ENCODE measurements around the gene TSHZ1. TPM values are rescaled to one million over a fixed set of nuclear protein-coding genes. Genes with fewer than 3 reads are reported as not detected.
A peak's percentile ranks its signal among the peaks of the same experiment; 100 is the strongest.

The TSHZ1 gene
- total and polyA plus RNA-seq, 2 donors from 2014 or later = 7.0 to 31.3 TPM

DNA sequence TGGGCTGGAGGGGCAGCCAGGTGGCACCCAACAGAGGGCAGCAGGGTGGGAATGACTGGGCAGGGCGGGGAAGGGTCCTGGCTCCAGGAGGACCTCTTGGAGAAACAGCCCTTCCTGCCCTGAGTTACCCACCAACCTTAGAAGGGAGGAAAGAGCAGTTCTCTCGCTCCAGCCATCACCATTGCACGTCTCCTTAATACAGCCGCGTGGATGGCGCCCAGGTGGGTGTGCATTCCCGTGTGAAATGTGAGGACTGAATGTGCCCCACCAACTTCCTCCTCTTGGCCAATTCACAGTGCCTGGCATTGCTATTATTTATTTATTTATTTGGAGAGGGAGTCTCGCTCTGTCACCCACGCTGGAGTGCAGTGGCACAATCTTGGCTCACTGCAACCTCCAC is 109.9 kb downstream of the TSHZ1 start:
- intact Hi-C loops (cut with DNase I) = no loop called here
- no peaks in the 10 kb centered on the region for H3K27me3 ChIP-seq (ENCODE audit: control insufficient read depth, insufficient read depth, low read length)
- H3K36me3 ChIP-seq (ENCODE audit: control insufficient read depth in 2 of 3, insufficient read depth in 3 of 3, low read length in 3 of 3) = no peaks in the 10 kb centered on the region
- no peaks in the 10 kb centered on the region for H3K4me1 ChIP-seq (ENCODE audit: control insufficient read depth in 2 of 3, insufficient read depth in 2 of 3, low read depth in 1 of 3, low read length in 3 of 3)
- TF ChIP-seq, protein P1, sequence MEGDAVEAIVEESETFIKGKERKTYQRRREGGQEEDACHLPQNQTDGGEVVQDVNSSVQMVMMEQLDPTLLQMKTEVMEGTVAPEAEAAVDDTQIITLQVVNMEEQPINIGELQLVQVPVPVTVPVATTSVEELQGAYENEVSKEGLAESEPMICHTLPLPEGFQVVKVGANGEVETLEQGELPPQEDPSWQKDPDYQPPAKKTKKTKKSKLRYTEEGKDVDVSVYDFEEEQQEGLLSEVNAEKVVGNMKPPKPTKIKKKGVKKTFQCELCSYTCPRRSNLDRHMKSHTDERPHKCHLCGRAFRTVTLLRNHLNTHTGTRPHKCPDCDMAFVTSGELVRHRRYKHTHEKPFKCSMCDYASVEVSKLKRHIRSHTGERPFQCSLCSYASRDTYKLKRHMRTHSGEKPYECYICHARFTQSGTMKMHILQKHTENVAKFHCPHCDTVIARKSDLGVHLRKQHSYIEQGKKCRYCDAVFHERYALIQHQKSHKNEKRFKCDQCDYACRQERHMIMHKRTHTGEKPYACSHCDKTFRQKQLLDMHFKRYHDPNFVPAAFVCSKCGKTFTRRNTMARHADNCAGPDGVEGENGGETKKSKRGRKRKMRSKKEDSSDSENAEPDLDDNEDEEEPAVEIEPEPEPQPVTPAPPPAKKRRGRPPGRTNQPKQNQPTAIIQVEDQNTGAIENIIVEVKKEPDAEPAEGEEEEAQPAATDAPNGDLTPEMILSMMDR (IDR thresholded peaks at IDR 0.05; ENCODE audit: borderline replicate concordance, extremely low read depth, insufficient read depth) = no peak
- DNase-seq = no peak
- no peak overlapping the region for H3K27ac ChIP-seq (ENCODE audit: low read depth in 2 of 2, low read length in 2 of 2)
- H3K9ac ChIP-seq (ENCODE audit: low read length in 3 of 3) = no peak overlapping the region
- no peak for FAIRE-seq
- H3K9me3 ChIP-seq (ENCODE audit: control insufficient read depth in 2 of 3, insufficient read depth in 1 of 3, low read length in 3 of 3) = no peaks in the 10 kb centered on the region
- no peak overlapping the region for H3K4me3 ChIP-seq (ENCODE audit: low read length in 3 of 3)

DNA sequence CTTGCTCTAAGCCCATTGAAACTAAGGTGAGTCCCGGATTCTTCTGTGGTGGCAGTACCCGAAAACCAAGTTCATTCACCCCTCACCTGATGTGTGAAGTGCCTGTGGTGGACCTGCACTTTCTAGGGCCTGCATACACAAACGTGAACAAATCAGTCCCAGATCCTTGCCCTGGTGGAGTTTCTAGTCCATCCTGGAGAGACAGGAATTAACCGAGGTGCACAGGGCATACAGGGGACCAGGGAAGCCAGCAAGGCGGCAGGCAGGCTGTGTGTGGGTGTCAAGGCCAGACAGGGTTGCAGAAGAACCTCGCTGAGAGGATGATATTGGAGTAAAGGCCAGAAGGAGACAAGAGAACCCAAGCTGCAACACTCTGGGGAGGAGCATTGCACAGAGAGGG is 110.8 kb downstream of the TSHZ1 start:
- Histone ChIP-seq H3K4me1 (ENCODE audit: control insufficient read depth in 2 of 3, insufficient read depth in 2 of 3, low read depth in 1 of 3, low read length in 3 of 3) (no peaks in the 10 kb centered on the region), H3K9me3 (ENCODE audit: control insufficient read depth in 2 of 3, insufficient read depth in 1 of 3, low read length in 3 of 3) (no peaks in the 10 kb centered on the region), H3K27me3 (ENCODE audit: control insufficient read depth, insufficient read depth, low read length) (no peaks in the 10 kb centered on the region), H3K9ac (ENCODE audit: low read length in 3 of 3) (no peak overlapping the region), H3K36me3 (ENCODE audit: control insufficient read depth in 2 of 3, insufficient read depth in 3 of 3, low read length in 3 of 3) (no peaks in the 10 kb centered on the region), H3K4me3 (ENCODE audit: low read length in 3 of 3) (no peak overlapping the region), H3K27ac (ENCODE audit: low read depth in 2 of 2, low read length in 2 of 2) (no peak overlapping the region)
- FAIRE-seq = no peak
- intact Hi-C loops (cut with DNase I) = no loop called here
- TF ChIP-seq, protein P1 (IDR thresholded peaks at IDR 0.05; ENCODE audit: borderline replicate concordance, extremely low read depth, insufficient read depth) = no peak
- no peak for DNase-seq

DNA sequence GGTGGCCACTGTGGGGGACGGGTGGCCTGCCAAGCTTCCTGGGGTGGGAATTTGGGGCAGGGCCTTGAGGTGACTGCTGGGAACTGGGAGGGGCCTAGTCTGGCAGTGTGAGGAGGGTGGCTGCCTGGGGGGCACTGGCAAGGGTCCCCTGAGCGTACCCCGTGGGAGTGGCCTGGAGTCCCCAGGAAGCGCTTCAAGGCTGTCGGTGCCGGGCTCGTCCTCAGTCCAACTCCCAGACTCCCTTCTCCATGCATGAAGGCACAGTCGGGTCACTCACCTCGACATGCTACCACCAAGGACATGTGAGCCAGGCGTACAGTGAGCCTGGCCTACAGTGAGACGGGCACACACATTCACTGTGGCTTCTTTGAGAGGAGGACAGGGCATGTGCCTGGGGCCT is 111.6 kb downstream of the TSHZ1 start:
- TF ChIP-seq, protein P1 (IDR thresholded peaks at IDR 0.05; ENCODE audit: borderline replicate concordance, extremely low read depth, insufficient read depth) = no peak
- intact Hi-C loops (cut with DNase I) = no loop called here
- no peak overlapping the region for H3K9ac ChIP-seq (ENCODE audit: low read length in 3 of 3)
- H3K9me3 ChIP-seq (ENCODE audit: control insufficient read depth in 2 of 3, insufficient read depth in 1 of 3, low read length in 3 of 3) = no peaks in the 10 kb centered on the region
- no peaks in the 10 kb centered on the region for H3K27me3 ChIP-seq (ENCODE audit: control insufficient read depth, insufficient read depth, low read length)
- FAIRE-seq (no peak), DNase-seq (peak in 3 of 5 donors; percentile 39 to 67 (median 57))
- H3K36me3 ChIP-seq (ENCODE audit: control insufficient read depth in 2 of 3, insufficient read depth in 3 of 3, low read length in 3 of 3) = no peaks in the 10 kb centered on the region
- H3K27ac ChIP-seq (ENCODE audit: low read depth in 2 of 2, low read length in 2 of 2) = no peak overlapping the region
- no peaks in the 10 kb centered on the region for H3K4me1 ChIP-seq (ENCODE audit: control insufficient read depth in 2 of 3, insufficient read depth in 2 of 3, low read depth in 1 of 3, low read length in 3 of 3)
- H3K4me3 ChIP-seq (ENCODE audit: low read length in 3 of 3) = no peak overlapping the region
